ENCODE measurements around the gene RABGGTA. TPM values are rescaled to one million over a fixed set of nuclear protein-coding genes. Genes with fewer than 3 reads are reported as not detected.
A peak's percentile ranks its signal among the peaks of the same experiment; 100 is the strongest.

The RABGGTA gene
- total RNA-seq, 1 experiment from 2014 or later = 25.6 TPM

- Histone ChIP-seq H3K23me2 (ENCODE audit: insufficient read length, low read depth, low read length, poor library complexity, severe bottlenecking) (no peaks in the 10 kb centered on the region), H4K8ac (replicated peaks; ENCODE audit: insufficient read length, low read depth, low read length) (no peak overlapping the region), H4K20me1 (ENCODE audit: control insufficient read depth, insufficient read depth, insufficient read length) (no peaks in the 10 kb centered on the region), H4K91ac (ENCODE audit: insufficient read length, low read depth, low read length) (no peak overlapping the region), H3K56ac (ENCODE audit: insufficient read length, low read depth, low read length) (no peak overlapping the region), H3K9ac (ENCODE audit: extremely low read depth, insufficient read length, low read length) (no peak overlapping the region), H3K4ac (ENCODE audit: low read depth, low read length) (no peak overlapping the region), H2BK20ac (ENCODE audit: low read depth, low read length, poor library complexity, severe bottlenecking) (no peak overlapping the region), H3K79me2 (ENCODE audit: insufficient read depth, low read length) (no peaks in the 10 kb centered on the region), H3K27ac (ENCODE audit: insufficient read length, low read depth, low read length) (no peak overlapping the region), H2BK5ac (ENCODE audit: insufficient read length, low read length) (no peak overlapping the region), H2BK12ac (ENCODE audit: insufficient read length, low read depth, low read length) (no peak overlapping the region), H3K18ac (ENCODE audit: insufficient read length, low read depth, low read length) (no peak overlapping the region), H4K5ac (ENCODE audit: insufficient read length, low read depth, low read length) (no peak overlapping the region), H3K4me2 (ENCODE audit: insufficient read depth, insufficient read length, low read length) (no peak overlapping the region), H3K79me1 (ENCODE audit: insufficient read depth, low read depth, low read length, poor library complexity, severe bottlenecking) (no peaks in the 10 kb centered on the region), H3K23ac (ENCODE audit: insufficient read length, low read depth, low read length) (no peak overlapping the region), H3K9me3 (ENCODE audit: control insufficient read depth, low read depth, low read length) (no peaks in the 10 kb centered on the region), H2BK15ac (ENCODE audit: low read depth, low read length) (no peak overlapping the region), H3K4me1 (ENCODE audit: insufficient read depth, low read length) (no peaks in the 10 kb centered on the region), H2AK5ac (ENCODE audit: insufficient read length, low read length) (no peak overlapping the region), H3T11ph (ENCODE audit: low read length) (no peak overlapping the region), H2BK120ac (ENCODE audit: low read depth, low read length, poor library complexity, severe bottlenecking) (no peak overlapping the region), H3K14ac (ENCODE audit: insufficient read depth, low read length) (no peak overlapping the region), H3K27me3 (ENCODE audit: insufficient read depth, low read length) (no peaks in the 10 kb centered on the region), H2AFZ (ENCODE audit: low read length) (no peak overlapping the region)
- H3K9me3 Mint-ChIP-seq = no peaks in the 10 kb centered on the region
- no CpG with 5 or more reads among the region's 5 CpGs for WGBS (ENCODE audit: extremely low coverage, insufficient read length, low lambda C conversion rate)
- no peak for TF ChIP-seq CTCF (conservative IDR thresholded peaks at IDR 0.05)
- H3K4me3 Mint-ChIP-seq = no peak overlapping the region; a peak in 1 of 5 replicates
- peaks cover 11 to 47% (median 26%) of the 10 kb centered on the region in 3 experiments; a peak in 6 of 7 replicates for H3K36me3 Mint-ChIP-seq (ENCODE audit: insufficient read depth in 1 of 3, low read depth in 3 of 3)
- no peak for DNase-seq
- H3K4me1 Mint-ChIP-seq = peaks cover 5 to 6% of the 10 kb centered on the region in 2 experiments; a peak in 3 of 4 replicates
- peak overlapping the region in 1 of 3 experiments; percentile 77; a peak in 1 of 7 replicates for H3K27ac Mint-ChIP-seq
- H3K27me3 Mint-ChIP-seq (ENCODE audit: low read depth) = peaks cover 5% of the 10 kb centered on the region
Measured at GRCh38 chr14:24310265-24310645, 38.9 kb upstream of the RABGGTA start.

All from H9 (cell line).